Erythroblast (primary cell): Measurements from ENCODE around the gene UPK1A.

Source experiments
- GATA1 ChIP-seq: IDR thresholded peaks from 2 replicates; pipeline ENCODE4 v1.6.1; 2011; ENCODE audit warnings: low read depth, mild to moderate bottlenecking, control low read depth, low read length, moderate library complexity
- POLR2A ChIP-seq: IDR thresholded peaks from 2 replicates; pipeline ENCODE4 v1.6.1; 2011; ENCODE audit warnings: mild to moderate bottlenecking, low read length

DNA sequence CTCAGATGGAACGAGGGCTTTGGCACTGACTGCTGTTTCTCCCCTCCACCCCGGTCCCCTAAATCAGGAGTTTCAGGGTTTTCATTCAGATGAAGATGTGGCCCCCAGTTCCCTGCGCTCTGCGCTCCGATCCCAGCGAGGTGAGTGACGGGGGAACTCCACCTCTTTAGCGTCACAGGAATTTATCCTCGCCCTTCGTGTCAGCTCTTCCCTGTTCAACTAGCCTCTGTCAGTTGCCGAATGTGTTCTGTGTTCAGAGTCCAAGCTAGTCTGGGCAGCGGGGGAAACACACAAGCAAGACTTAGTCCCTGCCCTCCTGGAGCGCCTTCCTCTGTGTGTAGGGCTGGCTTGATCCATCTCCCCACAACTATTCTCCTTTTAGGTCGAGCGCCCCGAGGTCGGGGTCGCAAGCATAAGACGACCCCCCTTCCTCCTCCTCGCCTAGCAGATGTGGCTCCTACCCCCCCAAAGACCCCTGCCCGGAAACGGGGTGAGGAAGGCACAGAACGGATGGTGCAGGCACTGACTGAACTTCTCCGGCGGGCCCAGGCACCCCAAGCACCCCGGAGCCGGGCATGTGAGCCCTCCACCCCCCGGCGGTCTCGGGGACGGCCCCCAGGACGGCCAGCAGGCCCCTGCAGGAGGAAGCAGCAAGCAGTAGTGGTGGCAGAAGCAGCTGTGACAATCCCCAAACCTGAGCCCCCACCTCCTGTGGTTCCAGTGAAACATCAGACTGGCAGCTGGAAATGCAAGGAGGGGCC, 53.3 kb downstream of the UPK1A start:
- no peak for TF ChIP-seq POLR2A
- TF ChIP-seq GATA1 = no peak
